ENCODE measurements around the gene HOXA7. TPM values are rescaled to one million over a fixed set of nuclear protein-coding genes. Genes with fewer than 3 reads are reported as not detected.

The HOXA7 gene
- total and polyA plus RNA-seq, 10 of the 15 experiments (the other 5 are each of a cell fraction or from before 2014, with no cell fraction given) = not detected

- no peak for TF ChIP-seq REST (IDR thresholded peaks at IDR 0.05; ENCODE audit: low read depth, low read length)
- TF ChIP-seq CTCF (IDR thresholded peaks at IDR 0.05 in 2 of 3, conservative IDR thresholded peaks at IDR 0.05 in 1 of 3; ENCODE audit: control insufficient read depth in 2 of 3, extremely low read depth in 1 of 3, insufficient read depth in 1 of 3, low read depth in 3 of 3, low read length in 3 of 3) = no peak
- TF ChIP-seq ZBTB33 (IDR thresholded peaks at IDR 0.05) = no peak
These were observed 46.3 kb upstream of the HOXA7 start (continued) for GRCh38 chr7:27202862-27203134.
